Measurements from ENCODE around the gene TMED3. TPM values are rescaled to one million over a fixed set of nuclear protein-coding genes. Genes with fewer than 3 reads are reported as not detected.

The TMED3 gene
- total RNA-seq, 1 experiment from 2014 or later: 137 TPM

DNA sequence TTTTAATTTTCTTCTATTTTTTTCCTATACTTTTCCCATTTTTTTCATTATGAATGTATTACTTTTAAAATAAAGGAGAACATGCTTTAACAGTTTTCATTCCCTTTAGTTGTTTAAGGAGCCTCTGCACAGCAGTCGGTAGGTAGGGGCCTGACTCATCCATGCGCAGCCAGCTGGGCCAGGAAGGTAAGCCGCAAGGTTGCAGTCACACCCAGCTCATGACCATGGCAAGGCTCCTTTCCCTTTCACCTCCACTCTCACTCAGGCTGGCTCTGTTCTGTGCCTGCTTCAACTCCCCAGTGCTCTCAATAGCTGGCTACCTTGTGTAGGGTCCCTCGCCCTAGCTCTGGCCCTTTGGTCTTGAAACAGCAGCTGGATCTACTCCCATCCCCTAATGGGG is 45.7 kb upstream of the TMED3 start:
- in situ Hi-C loops (cut with HindIII; ENCODE audit: low pct_unique_long_range_greater_than_20kb, low sequenced_read_pairs) (no loop called here), intact Hi-C loops (cut with micrococcal nuclease; ENCODE audit: unreplicated experiment) (no loop called here)
- H3K9me3 ChIP-seq (ENCODE audit: control insufficient read depth, insufficient read depth, low read depth, low read length): no peaks in the 10 kb centered on the region
- no TSS peak for BruUV-seq (replicated peaks)
- no peak overlapping the region for H3K27ac ChIP-seq (ENCODE audit: low read length)
- no peak overlapping the region for H3K4me3 ChIP-seq (ENCODE audit: low read depth in 2 of 2, low read length in 2 of 2)
- ChIA-PET CTCF (no interaction called here), POLR2A (no interaction called here)
- no peak for ATAC-seq
- no peaks in the 10 kb centered on the region for H3K36me3 ChIP-seq (ENCODE audit: control insufficient read depth, insufficient read depth, low read length)
- TF ChIP-seq SIN3A (IDR thresholded peaks at IDR 0.05; ENCODE audit: borderline replicate concordance, insufficient read depth, low read depth, low read length): no peak
- TF ChIP-seq TCF7L2 (IDR thresholded peaks at IDR 0.05; ENCODE audit: low read depth, low read length): no peak
- no peak for TF ChIP-seq CTCF (IDR thresholded peaks at IDR 0.05)
- no peak for TF ChIP-seq REST (IDR thresholded peaks at IDR 0.05; ENCODE audit: insufficient read depth in 1 of 2, low read depth in 2 of 2, low read length in 1 of 2)
- TF ChIP-seq POLR2AphosphoS5 (IDR thresholded peaks at IDR 0.05; ENCODE audit: low read depth, low read length): no peak
- no peak for DNase-seq (ENCODE audit: low read depth, low spot score)
- H3K4me1 ChIP-seq (ENCODE audit: control insufficient read depth, insufficient read depth, low read length): no peaks in the 10 kb centered on the region
- H3K27me3 ChIP-seq (ENCODE audit: control insufficient read depth, insufficient read depth, low read length): peaks cover 11% of the 10 kb centered on the region

GRCh38 chr15:79265987-79266579 is 44.8 kb upstream of the TMED3 start:
- DNase-seq (ENCODE audit: low read depth, low spot score) (no peak), ATAC-seq (no peak)
- ChIA-PET POLR2A (no interaction called here), CTCF (no interaction called here)
- no peaks in the 10 kb centered on the region for H3K9me3 ChIP-seq (ENCODE audit: control insufficient read depth, insufficient read depth, low read depth, low read length)
- intact Hi-C loops (cut with micrococcal nuclease; ENCODE audit: unreplicated experiment) (no loop called here), in situ Hi-C loops (cut with HindIII; ENCODE audit: low pct_unique_long_range_greater_than_20kb, low sequenced_read_pairs) (no loop called here)
- no peaks in the 10 kb centered on the region for H3K4me1 ChIP-seq (ENCODE audit: control insufficient read depth, insufficient read depth, low read length)
- TF ChIP-seq POLR2AphosphoS5 (IDR thresholded peaks at IDR 0.05; ENCODE audit: low read depth, low read length) (no peak), REST (IDR thresholded peaks at IDR 0.05; ENCODE audit: insufficient read depth in 1 of 2, low read depth in 2 of 2, low read length in 1 of 2) (no peak), TCF7L2 (IDR thresholded peaks at IDR 0.05; ENCODE audit: low read depth, low read length) (no peak), SIN3A (IDR thresholded peaks at IDR 0.05; ENCODE audit: borderline replicate concordance, insufficient read depth, low read depth, low read length) (no peak), CTCF (IDR thresholded peaks at IDR 0.05) (no peak)
- no peak overlapping the region for H3K27ac ChIP-seq (ENCODE audit: low read length)
- no peaks in the 10 kb centered on the region for H3K36me3 ChIP-seq (ENCODE audit: control insufficient read depth, insufficient read depth, low read length)
- peaks cover 20% of the 10 kb centered on the region for H3K27me3 ChIP-seq (ENCODE audit: control insufficient read depth, insufficient read depth, low read length)
- BruUV-seq (replicated peaks): no TSS peak
- no peak overlapping the region for H3K4me3 ChIP-seq (ENCODE audit: low read depth in 2 of 2, low read length in 2 of 2)
